GM12878 (cell line): ENCODE measurements around the gene BSPRY. TPM values are rescaled to one million over a fixed set of nuclear protein-coding genes. Genes with fewer than 3 reads are reported as not detected.
"Not testable (repeated sequence)": the region's sequence is repeated elsewhere in the genome, so short reads cannot be mapped to it uniquely, and the experiment has no call there.

Experiments
- ATAC-seq: fragments of 200-7000 bp; cut with Tn5 transposase; 3 replicates; pipeline ENCODE4 v1.9.1; 2020; ENCODE audit warnings: mild to moderate bottlenecking, moderate library complexity
- BruUV-seq: library from RNA; stranded (reverse); fragments of 400-500 nt; replicated peaks from 2 replicates; lab custom pipeline; 2021; lab: Mats Ljungman, UMichigan
- CTCF ChIA-PET: fragments of 300-600 bp; sonication (Branson Sonifier 250); formaldehyde crosslinking; extraction: SDS; loops from one replicate; lab custom pipeline; 2021; ENCODE audit warnings: inconsistent platforms; lab: Yijun Ruan, JAX
- POLR2A ChIA-PET: fragments of 350-600 bp; formaldehyde crosslinking; extraction: SDS; loops from one replicate; lab custom pipeline; 2021; ENCODE audit warnings: inconsistent platforms; lab: Charles Lee
- RAD21 ChIA-PET: fragments of 300-600 bp; sonication (Branson Sonifier 250); formaldehyde crosslinking; loops from one replicate; lab custom pipeline; 2023; ENCODE audit warnings: antibody characterized with exemption; ENCODE audit not compliant: unreplicated experiment; lab: Charles Lee
- SMC1A ChIA-PET: fragments of 300-600 bp; sonication (Branson Sonifier 250); formaldehyde crosslinking; loops from one replicate; lab custom pipeline; 2023; ENCODE audit not compliant: unreplicated experiment, uncharacterized antibody; lab: Charles Lee
- DNase-seq: peaks from one replicate; pipeline ENCODE4 v3.0.0-alpha.2; 2011; ENCODE audit warnings: low read depth, low spot score
- FAIRE-seq: peaks from 3 replicates; lab custom pipeline; 2011; peaks lifted over from hg19 to GRCh38; lab: Jason Lieb, UNC
- H2AFZ ChIP-seq: 2 replicates; pipeline ENCODE4 v1.6.0; 2011; ENCODE audit warnings: low read depth, low read length, control low read depth; ENCODE audit not compliant: control insufficient read depth
- H3K27ac ChIP-seq: 2 replicates; pipeline ENCODE4 v1.5.1; 2011; ENCODE audit warnings: control low read depth; ENCODE audit not compliant: control insufficient read depth, insufficient read depth
- H3K27me3 ChIP-seq, 2 experiments: replicated peaks in 1 of 2; 2 replicates each; pipeline versions ENCODE4 v1.6.0 to v1.6.1; 2011; ENCODE audit warnings: low read length in 1 of 2; ENCODE audit not compliant: control insufficient read depth in 2 of 2, insufficient read depth in 2 of 2
- H3K36me3 ChIP-seq, 2 experiments: 2 replicates each; pipeline ENCODE4 v1.5.1; 2011; ENCODE audit warnings: low read length in 1 of 2; ENCODE audit not compliant: control insufficient read depth in 2 of 2, insufficient read depth in 2 of 2
- H3K4me1 ChIP-seq: 2 replicates; pipeline ENCODE4 v1.6.1; 2011; ENCODE audit warnings: mild to moderate bottlenecking, low read length, moderate library complexity, mixed read lengths; ENCODE audit not compliant: control insufficient read depth, insufficient read depth
- H3K4me2 ChIP-seq: 2 replicates; pipeline ENCODE4 v1.6.0; 2011; ENCODE audit warnings: control low read depth; ENCODE audit not compliant: control insufficient read depth, insufficient read depth
- H3K4me3 ChIP-seq: fragments of 200-600 bp; sonication (generic); 2 replicates; pipeline ENCODE4 v1.5.1; 2016
- H3K79me2 ChIP-seq: 2 replicates; pipeline ENCODE4 v1.6.0; 2011; ENCODE audit warnings: low read length; ENCODE audit not compliant: control insufficient read depth, insufficient read depth
- H3K9ac ChIP-seq: 2 replicates; pipeline ENCODE4 v1.8.0; 2011; ENCODE audit warnings: low read length, control low read depth, mixed read lengths; ENCODE audit not compliant: control insufficient read depth, insufficient read depth
- H3K9me3 ChIP-seq: replicated peaks from 3 replicates; pipeline ENCODE4 v1.5.1; 2011; ENCODE audit warnings: mild to moderate bottlenecking, low read length; ENCODE audit not compliant: control insufficient read depth, insufficient read depth
- H4K20me1 ChIP-seq: 2 replicates; pipeline ENCODE4 v1.6.0; 2011; ENCODE audit not compliant: control insufficient read depth, insufficient read depth
- JUNB ChIP-seq: IDR thresholded peaks from 2 replicates; pipeline ENCODE4 v1.6.1; 2016; ENCODE audit warnings: antibody characterized with exemption, mild to moderate bottlenecking
- WGBS: methylation state at CpG from one replicate; pipeline ENCODE4 v1.1.6; 2016; ENCODE audit warnings: low lambda C conversion rate; ENCODE audit not compliant: insufficient replicate concordance, insufficient coverage; ENCODE audit errors: missing lambda C conversion rate; 5-methylcytosine and 5-hydroxymethylcytosine counted together
- in situ Hi-C: fragments of 300-500 bp; cut with MboI; formaldehyde crosslinking; loops from 9 replicates; pipeline ENCODE4 v1.14.3; 2018; ENCODE audit warnings: mixed read lengths
- intact Hi-C: fragments of 100-400 bp; cut with micrococcal nuclease; formaldehyde crosslinking; loops from one replicate; pipeline ENCODE4 v1.14.2; 2022; ENCODE audit not compliant: unreplicated experiment
- polyA plus RNA-seq, 11 experiments: library from polyadenylated mRNA; depleted of rRNA in 4 of 11; unstranded in 6 of 11; stranded (reverse) in 5 of 11; fragments of >200 nt; fragmentation: Nextera tagmentation in 4 of 11; fragmentation: Illumina TruSeq in 1 of 11; extraction: Ambion mirVana in 4 of 11; extraction: Trizol in 1 of 11; gene quantifications; 1 replicate in 1 of 11; 2 replicates in 10 of 11; pipeline versions ENCODE4 v1.2.1 to v1.2.3, GENCODE V29; 2011 to 2016; ENCODE audit warnings: inconsistent platforms in 2 of 11, missing spikeins in 2 of 11, low read depth in 1 of 11
- total RNA-seq, 4 experiments: library from RNA; depleted of rRNA in 3 of 4; stranded (reverse); fragments of >200 nt in 3 of 4; fragmentation: Illumina TruSeq in 1 of 4; extraction: Trizol in 1 of 4; gene quantifications; 2 replicates each; pipeline versions ENCODE4 v1.2.1 to v1.2.3, GENCODE V29; 2013 to 2021

BSPRY gene
- total and polyA plus RNA-seq, 10 of the 15 experiments (the other 5 are each of a cell fraction or from before 2014, with no cell fraction given), result 0.45 to 6.3 (median 4.1) TPM

DNA sequence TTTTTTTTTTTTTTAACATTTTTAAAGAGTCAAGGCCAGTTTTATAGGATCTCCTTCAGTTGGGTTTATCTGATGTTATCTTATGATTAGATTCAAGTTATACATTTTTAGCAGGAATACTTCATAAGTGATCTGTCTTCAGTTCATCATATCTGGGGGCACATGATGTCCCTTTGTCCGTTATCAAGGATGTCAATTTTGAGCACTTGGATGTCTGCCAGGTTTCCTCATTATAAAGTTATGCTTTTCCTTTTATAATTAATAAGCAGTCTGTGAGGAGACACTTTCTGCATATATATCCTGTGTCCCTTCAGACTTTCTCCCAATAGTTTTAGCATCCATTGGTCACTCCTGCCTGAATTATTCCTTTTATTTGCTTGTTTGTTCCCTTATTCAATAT is 15.6 kb downstream of the BSPRY start:
- no peak for FAIRE-seq
- intact Hi-C loops, result no loop called here
- no TSS peak for BruUV-seq
- WGBS, result 81% methylated on average over 1 of the region's 1 CpG
- in situ Hi-C loops, result no loop called here
- Histone ChIP-seq H3K4me3 (no peak overlapping the region), H3K79me2 (no peaks in the 10 kb centered on the region), H3K4me1 (no peaks in the 10 kb centered on the region), H3K27me3 (no peaks in the 10 kb centered on the region), H2AFZ (no peak overlapping the region), H3K36me3 (no peaks in the 10 kb centered on the region), H3K4me2 (no peak overlapping the region), H3K9me3 (no peaks in the 10 kb centered on the region), H3K27ac (no peak overlapping the region)
- CTCF ChIA-PET, result interaction anchor here (0.6 to 1.1 kb wide), 2 partner anchors 10 to 12 kb away, joined by 3 to 4 read pairs (median 3); partner anchors contain the start of gene HDHD3
- SMC1A ChIA-PET, result interaction anchor here (1.0 to 1.4 kb wide), 2 partner anchors 73 to 166 kb away, joined by 3 to 4 read pairs; no protein-coding TSS in a partner anchor
- no peak for TF ChIP-seq JUNB
- TF ChIP-seq, all 136 proteins: peak for 0
- RAD21 ChIA-PET, result no interaction called here
- ATAC-seq (no peak), DNase-seq (no peak)
- no peaks in the 10 kb centered on the region for H4K20me1 ChIP-seq
- POLR2A ChIA-PET, result interaction anchor here (0.6 to 1.2 kb wide), 4 partner anchors 12 to 493 kb away, joined by 4 to 5 read pairs (median 4); partner anchors contain the start of gene HDHD3
- H3K9ac ChIP-seq, result no peak overlapping the region

DNA sequence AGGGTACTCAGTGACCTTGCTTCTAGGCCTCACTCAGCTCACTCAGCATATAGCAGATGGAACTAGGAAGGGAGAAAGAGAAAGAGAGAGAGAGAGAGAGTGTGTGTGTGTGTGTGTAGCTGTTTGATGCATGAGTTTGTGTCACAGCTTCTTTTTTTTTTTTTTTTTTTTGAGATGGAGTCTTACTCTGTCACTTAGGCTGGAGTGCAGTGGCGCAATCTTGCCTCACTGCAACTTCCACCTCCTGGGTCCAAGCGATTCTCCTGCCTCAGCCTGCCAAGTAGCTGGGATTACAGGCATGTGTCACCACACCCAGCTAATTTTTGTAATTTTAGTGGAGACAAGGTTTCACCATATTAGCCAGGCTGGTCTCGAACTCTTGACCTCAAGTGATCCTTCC is 16.3 kb downstream of the BSPRY start:
- not testable (repeated sequence) for H3K79me2 ChIP-seq
- CTCF ChIA-PET, result interaction anchor here (0.8 to 1.1 kb wide), 2 partner anchors 10 to 11 kb away, joined by 3 read pairs; partner anchors contain the start of gene HDHD3

More for the DNA sequence above, 16.3 kb downstream of the BSPRY start:
- POLR2A ChIA-PET, result interaction anchor here (0.6 kb wide), 1 partner anchor 79 kb away, joined by 4 read pairs; no protein-coding TSS in a partner anchor
- RAD21 ChIA-PET, H4K20me1 ChIP-seq, H3K27ac ChIP-seq, H3K4me1 ChIP-seq, ATAC-seq, H3K36me3 ChIP-seq, FAIRE-seq, H3K4me2 ChIP-seq, DNase-seq, H3K27me3 ChIP-seq, SMC1A ChIA-PET, H2AFZ ChIP-seq, H3K9me3 ChIP-seq, in situ Hi-C loops, H3K9ac ChIP-seq, H3K4me3 ChIP-seq, intact Hi-C loops, BruUV-seq: not testable (repeated sequence)
- 45% methylated on average over 2 of the region's 3 CpGs for WGBS
